Adrenal gland (tissue), 5 donors: ENCODE measurements around the gene OGFOD2.

Experiments
- POLR2A ChIP-seq, 2 donors: fragments of 450-650 bp; IDR thresholded peaks; one replicate each; pipeline ENCODE4 v1.6.1; 2017; ENCODE audit warnings: antibody characterized with exemption in 2 of 2, mild to moderate bottlenecking in 2 of 2, moderate library complexity in 1 of 2
- TF ChIP-seq, protein P1 (sequence below), 6 experiments: fragments of 450-650 bp in 4 of 6; fragments of 200-600 bp in 2 of 6; sonication (generic) in 1 of 6; IDR thresholded peaks; 1 replicate in 5 of 6; 2 replicates in 1 of 6; pipeline versions ENCODE4 v1.5.1 to v1.8.0; 2016 to 2021; ENCODE audit warnings: antibody characterized with exemption in 6 of 6, mild to moderate bottlenecking in 2 of 6, moderate library complexity in 1 of 6
- donor health status: DM: no; HTN: no; CAD: no.

DNA sequence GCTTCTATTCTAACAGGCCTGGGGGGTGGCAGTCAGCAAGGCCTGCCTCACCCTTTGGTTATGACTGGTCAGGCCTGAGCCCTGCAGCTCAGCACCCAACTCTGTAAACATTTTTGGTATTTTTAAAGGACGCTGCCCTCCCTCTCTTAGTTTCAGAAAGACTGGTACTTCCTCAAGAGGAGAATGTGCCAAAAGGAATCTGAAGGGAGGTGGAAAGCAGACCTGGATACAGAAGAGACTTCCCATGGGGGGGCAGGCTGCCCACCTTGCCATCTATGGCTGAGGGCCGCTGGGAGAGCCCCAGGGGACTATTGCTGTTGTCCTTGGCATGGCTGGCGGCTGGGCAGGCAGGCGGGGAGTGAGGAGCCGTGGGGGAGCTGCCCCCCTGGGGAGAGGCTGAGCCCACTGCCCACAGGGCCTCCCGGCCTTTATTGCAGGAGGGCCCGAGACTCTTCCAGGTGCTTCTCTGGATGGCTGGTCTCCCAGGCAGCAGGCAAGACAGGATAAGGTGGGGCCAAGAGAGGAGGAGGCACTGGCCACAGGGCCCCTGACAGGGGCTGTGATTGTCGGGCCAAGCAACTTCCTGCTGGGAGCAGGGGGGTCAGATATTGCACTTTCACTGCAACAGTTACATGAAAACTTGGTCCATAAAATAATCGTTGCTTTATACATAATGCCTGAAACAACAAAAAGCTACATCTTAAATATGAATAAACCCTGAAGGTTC, 8.9 kb downstream of the OGFOD2 start:
- TF ChIP-seq, protein P1, sequence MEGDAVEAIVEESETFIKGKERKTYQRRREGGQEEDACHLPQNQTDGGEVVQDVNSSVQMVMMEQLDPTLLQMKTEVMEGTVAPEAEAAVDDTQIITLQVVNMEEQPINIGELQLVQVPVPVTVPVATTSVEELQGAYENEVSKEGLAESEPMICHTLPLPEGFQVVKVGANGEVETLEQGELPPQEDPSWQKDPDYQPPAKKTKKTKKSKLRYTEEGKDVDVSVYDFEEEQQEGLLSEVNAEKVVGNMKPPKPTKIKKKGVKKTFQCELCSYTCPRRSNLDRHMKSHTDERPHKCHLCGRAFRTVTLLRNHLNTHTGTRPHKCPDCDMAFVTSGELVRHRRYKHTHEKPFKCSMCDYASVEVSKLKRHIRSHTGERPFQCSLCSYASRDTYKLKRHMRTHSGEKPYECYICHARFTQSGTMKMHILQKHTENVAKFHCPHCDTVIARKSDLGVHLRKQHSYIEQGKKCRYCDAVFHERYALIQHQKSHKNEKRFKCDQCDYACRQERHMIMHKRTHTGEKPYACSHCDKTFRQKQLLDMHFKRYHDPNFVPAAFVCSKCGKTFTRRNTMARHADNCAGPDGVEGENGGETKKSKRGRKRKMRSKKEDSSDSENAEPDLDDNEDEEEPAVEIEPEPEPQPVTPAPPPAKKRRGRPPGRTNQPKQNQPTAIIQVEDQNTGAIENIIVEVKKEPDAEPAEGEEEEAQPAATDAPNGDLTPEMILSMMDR (IDR thresholded peaks at IDR 0.05): no peak
- no peak for TF ChIP-seq POLR2A (IDR thresholded peaks at IDR 0.05)
